SU-DHL-6 (cell line): ENCODE measurements around the gene TMEM151A.

ENCODE experiments used
- H2AFZ ChIP-seq: fragments of 200-600 bp; sonication (generic); 2 replicates; pipeline ENCODE4 v1.6.1; 2014; ENCODE audit warnings: low read depth, mild to moderate bottlenecking, moderate library complexity, mixed read lengths, antibody characterized with exemption, low read length; ENCODE audit not compliant: severe bottlenecking
- H3F3A ChIP-seq: fragments of 200-600 bp; shearing (Covaris generic); 2 replicates; pipeline ENCODE4 v1.6.0; 2016; ENCODE audit warnings: antibody characterized with exemption, mild to moderate bottlenecking; ENCODE audit not compliant: insufficient read depth
- H3K27ac ChIP-seq: fragments of 200-600 bp; sonication (generic); 2 replicates; pipeline ENCODE4 v1.5.1; 2016; ENCODE audit warnings: low read depth, mild to moderate bottlenecking, low read length, moderate library complexity, mixed read lengths
- H3K27me3 ChIP-seq: fragments of 200-600 bp; sonication (generic), shearing (Covaris generic); 2 replicates; pipeline ENCODE4 v1.6.0; 2014; ENCODE audit warnings: mild to moderate bottlenecking, low read length
- H3K36me3 ChIP-seq: fragments of 200-600 bp; sonication (generic); 2 replicates; pipeline ENCODE4 v1.6.1; 2014; ENCODE audit warnings: mild to moderate bottlenecking, low read length, mixed read lengths
- H3K4me2 ChIP-seq: fragments of 300-600, 200-600 bp; shearing (Covaris generic), sonication (generic); 2 replicates; pipeline ENCODE4 v1.6.0; 2014; ENCODE audit warnings: low read length, low read depth, mild to moderate bottlenecking; ENCODE audit not compliant: poor library complexity, severe bottlenecking
- H3K4me3 ChIP-seq: fragments of 200-600 bp; sonication (generic); 2 replicates; pipeline ENCODE4 v1.5.1; 2014; ENCODE audit warnings: antibody characterized with exemption, low read length, mild to moderate bottlenecking, mixed read lengths; ENCODE audit not compliant: insufficient read depth, poor library complexity, severe bottlenecking
- H3K79me2 ChIP-seq: fragments of 200-600 bp; sonication (generic); 2 replicates; pipeline ENCODE4 v1.6.1; 2014; ENCODE audit warnings: mild to moderate bottlenecking, low read length, moderate library complexity; ENCODE audit not compliant: insufficient read depth
- H3K9ac ChIP-seq: fragments of 200-600 bp; sonication (generic); 2 replicates; pipeline ENCODE4 v1.7.0; 2014; ENCODE audit warnings: mild to moderate bottlenecking, low read length
- H3K9me2 ChIP-seq: fragments of 200-600 bp; sonication (generic); replicated peaks from 2 replicates; pipeline ENCODE4 v1.6.1; 2014; ENCODE audit warnings: low read length; ENCODE audit not compliant: insufficient read depth
- H3K9me3 ChIP-seq: fragments of 200-600 bp; sonication (generic); 2 replicates; pipeline ENCODE4 v1.6.1; 2014; ENCODE audit warnings: low read length, mixed read lengths; ENCODE audit not compliant: insufficient read depth
- H4K20me1 ChIP-seq: fragments of 200-600 bp; sonication (generic); 2 replicates; pipeline ENCODE4 v1.6.1; 2014; ENCODE audit warnings: low read depth, mild to moderate bottlenecking, antibody characterized with exemption, low read length, moderate library complexity, mixed read lengths
- EZH2phosphoT487 ChIP-seq: fragments of 200-600 bp; sonication (generic), shearing (Covaris generic); conservative IDR thresholded peaks from 2 replicates; pipeline ENCODE4 v1.6.1; 2018; ENCODE audit warnings: mild to moderate bottlenecking, antibody characterized with exemption, low read length, moderate library complexity, mixed read lengths
- TF ChIP-seq, protein P1 (sequence below): fragments of 200-600 bp; sonication (generic); IDR thresholded peaks from one replicate; pipeline ENCODE4 v1.5.1; 2017; ENCODE audit warnings: antibody characterized with exemption, mild to moderate bottlenecking, low read length, moderate library complexity; ENCODE audit not compliant: insufficient read depth, poor library complexity, severe bottlenecking

Gene TMEM151A

DNA sequence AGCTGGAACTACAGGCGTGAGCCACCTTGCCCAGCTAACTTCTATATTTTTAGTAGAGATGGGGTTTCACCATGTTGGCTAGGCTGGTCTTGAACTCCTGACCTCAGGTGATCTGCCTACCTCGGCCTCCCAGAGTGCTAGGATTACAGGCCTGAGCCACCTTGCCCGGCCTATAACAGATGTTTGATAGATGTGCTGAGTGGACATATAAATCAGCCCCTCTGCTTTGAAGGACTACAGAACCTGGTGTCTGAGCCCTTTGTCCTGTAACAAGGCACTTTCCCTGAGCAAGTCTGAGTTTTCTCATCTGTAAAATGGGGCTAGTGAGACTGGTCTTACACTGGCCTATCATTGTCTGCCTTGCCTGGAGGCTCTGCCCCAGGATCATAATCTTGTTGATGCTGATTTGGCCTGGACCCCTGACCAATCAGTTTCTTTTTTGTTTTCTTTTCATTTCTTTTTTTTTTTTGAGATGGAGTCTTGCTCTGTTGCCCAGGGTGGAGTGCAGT is 37.5 kb downstream of the TMEM151A start:
- Histone ChIP-seq H3K27me3 (no peaks in the 10 kb centered on the region), H3F3A (no peaks in the 10 kb centered on the region), H3K9me2 (no peaks in the 10 kb centered on the region), H3K36me3 (no peaks in the 10 kb centered on the region), H4K20me1 (no peaks in the 10 kb centered on the region), H3K4me2 (no peak overlapping the region), H2AFZ (no peak overlapping the region), H3K9me3 (no peaks in the 10 kb centered on the region), H3K4me3 (no peak overlapping the region), H3K79me2 (no peaks in the 10 kb centered on the region), H3K9ac (no peak overlapping the region), H3K27ac (no peak overlapping the region)
- TF ChIP-seq, protein P1, sequence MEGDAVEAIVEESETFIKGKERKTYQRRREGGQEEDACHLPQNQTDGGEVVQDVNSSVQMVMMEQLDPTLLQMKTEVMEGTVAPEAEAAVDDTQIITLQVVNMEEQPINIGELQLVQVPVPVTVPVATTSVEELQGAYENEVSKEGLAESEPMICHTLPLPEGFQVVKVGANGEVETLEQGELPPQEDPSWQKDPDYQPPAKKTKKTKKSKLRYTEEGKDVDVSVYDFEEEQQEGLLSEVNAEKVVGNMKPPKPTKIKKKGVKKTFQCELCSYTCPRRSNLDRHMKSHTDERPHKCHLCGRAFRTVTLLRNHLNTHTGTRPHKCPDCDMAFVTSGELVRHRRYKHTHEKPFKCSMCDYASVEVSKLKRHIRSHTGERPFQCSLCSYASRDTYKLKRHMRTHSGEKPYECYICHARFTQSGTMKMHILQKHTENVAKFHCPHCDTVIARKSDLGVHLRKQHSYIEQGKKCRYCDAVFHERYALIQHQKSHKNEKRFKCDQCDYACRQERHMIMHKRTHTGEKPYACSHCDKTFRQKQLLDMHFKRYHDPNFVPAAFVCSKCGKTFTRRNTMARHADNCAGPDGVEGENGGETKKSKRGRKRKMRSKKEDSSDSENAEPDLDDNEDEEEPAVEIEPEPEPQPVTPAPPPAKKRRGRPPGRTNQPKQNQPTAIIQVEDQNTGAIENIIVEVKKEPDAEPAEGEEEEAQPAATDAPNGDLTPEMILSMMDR: no peak
- no peak for TF ChIP-seq EZH2phosphoT487

DNA sequence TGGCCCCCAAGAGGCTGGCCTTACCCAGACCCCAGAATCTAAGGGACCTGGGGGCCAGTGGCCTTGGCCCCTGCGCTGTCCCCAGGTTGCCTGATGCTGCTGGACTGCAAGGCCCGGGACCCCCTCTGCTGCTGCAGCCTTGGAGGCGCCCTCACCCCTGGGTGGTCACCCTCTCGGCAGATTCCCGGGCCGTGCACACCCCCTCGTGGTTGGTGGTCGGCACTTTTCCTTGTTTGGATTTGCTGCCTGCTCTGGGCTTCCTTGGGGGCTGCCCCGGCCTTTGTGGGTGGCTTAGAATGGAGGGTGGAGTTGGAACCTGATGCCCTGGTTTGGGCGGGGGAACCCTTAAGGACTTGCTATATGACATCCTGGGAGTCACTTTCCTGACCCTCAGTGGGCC is 39.2 kb downstream of the TMEM151A start:
- Histone ChIP-seq H2AFZ (no peak overlapping the region), H3K36me3 (no peaks in the 10 kb centered on the region), H3K4me3 (no peak overlapping the region), H3K9me3 (no peaks in the 10 kb centered on the region), H3K27ac (no peak overlapping the region), H3K4me2 (no peak overlapping the region), H3F3A (no peaks in the 10 kb centered on the region), H3K79me2 (no peaks in the 10 kb centered on the region), H3K27me3 (no peaks in the 10 kb centered on the region), H4K20me1 (no peaks in the 10 kb centered on the region), H3K9me2 (no peaks in the 10 kb centered on the region), H3K9ac (no peak overlapping the region)
- TF ChIP-seq, protein P1: no peak
- TF ChIP-seq EZH2phosphoT487: no peak

DNA sequence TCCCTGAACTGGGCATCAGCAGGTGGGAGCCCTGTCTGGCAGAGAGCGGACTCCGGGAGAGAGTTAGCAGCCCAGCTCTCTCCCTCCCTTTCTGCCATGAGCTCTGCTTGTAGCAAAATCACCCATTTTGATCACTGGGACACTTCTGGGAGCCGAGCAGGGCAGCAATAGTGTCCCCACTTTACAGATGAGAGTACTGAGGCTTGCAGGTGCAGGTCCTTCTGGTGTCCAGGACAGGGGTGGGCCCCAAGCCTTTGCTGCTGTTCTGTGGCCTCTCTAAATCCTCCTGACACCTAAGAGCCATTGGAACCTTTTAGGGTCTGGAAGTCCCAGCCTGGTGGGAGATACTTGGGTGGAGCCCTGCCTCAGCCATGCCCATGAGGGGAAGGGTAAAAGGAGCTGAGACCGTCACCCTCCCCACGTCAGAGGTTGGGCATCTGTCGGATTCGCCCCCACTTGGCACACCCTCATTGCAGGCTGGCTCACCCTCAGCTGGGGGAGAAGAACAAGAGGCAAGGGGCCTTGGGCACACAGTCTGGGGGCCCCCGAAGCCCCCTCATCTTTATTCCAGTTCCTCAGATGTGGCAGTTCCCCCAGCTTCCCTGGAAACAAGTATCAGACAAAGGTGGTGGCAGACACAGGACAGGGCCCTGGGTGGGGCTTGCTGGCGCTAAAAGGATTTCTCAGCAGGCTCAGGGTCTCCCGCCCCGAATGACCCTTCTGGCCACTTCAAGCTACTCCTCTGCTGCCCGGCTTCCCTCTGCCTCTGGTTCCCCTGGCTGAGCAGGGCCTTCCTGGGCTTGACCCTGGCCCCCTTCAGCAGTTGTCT is 40.1 kb downstream of the TMEM151A start:
- no peak overlapping the region for H3K27ac ChIP-seq
- H4K20me1 ChIP-seq: no peaks in the 10 kb centered on the region
- H3K79me2 ChIP-seq: no peaks in the 10 kb centered on the region
- no peaks in the 10 kb centered on the region for H3K9me3 ChIP-seq
- H3K4me2 ChIP-seq: no peak overlapping the region
- no peaks in the 10 kb centered on the region for H3K9me2 ChIP-seq
- TF ChIP-seq, protein P1: no peak
- no peak for TF ChIP-seq EZH2phosphoT487
- H3K9ac ChIP-seq: no peak overlapping the region
- H3K36me3 ChIP-seq: no peaks in the 10 kb centered on the region
- no peak overlapping the region for H2AFZ ChIP-seq
- H3K4me3 ChIP-seq: no peak overlapping the region
- H3K27me3 ChIP-seq: no peaks in the 10 kb centered on the region
- H3F3A ChIP-seq: no peaks in the 10 kb centered on the region
